ENCODE results near the gene BMPR2. TPM values are rescaled to one million over a fixed set of nuclear protein-coding genes. Genes with fewer than 3 reads are reported as not detected.

The BMPR2 gene
- total and polyA plus RNA-seq, 2 of the 4 experiments (the other 2 are of a cell fraction): 17.0 to 30.1 TPM

- Histone ChIP-seq H3K18ac (ENCODE audit: low read depth, low read length) (no peak overlapping the region), H3K9me3 (ENCODE audit: control insufficient read depth, insufficient read depth, low read length) (no peaks in the 10 kb centered on the region), H3K4me2 (ENCODE audit: low read depth, low read length) (no peak overlapping the region), H3K79me1 (ENCODE audit: low read depth in 1 of 2, low read length in 2 of 2) (no peaks in the 10 kb centered on the region), H4K5ac (ENCODE audit: low read depth, low read length) (no peak overlapping the region), H3K9ac (ENCODE audit: low read depth, low read length) (no peak overlapping the region), H2AFZ (replicated peaks; ENCODE audit: low read length, poor library complexity) (no peak overlapping the region), H2BK120ac (ENCODE audit: low read depth, low read length) (no peak overlapping the region), H3K56ac (ENCODE audit: extremely low read depth, insufficient read depth, low read length) (no peak overlapping the region), H3K27me3 (ENCODE audit: control insufficient read depth, insufficient read depth, low read length) (no peaks in the 10 kb centered on the region), H3K4me1 (ENCODE audit: control insufficient read depth, insufficient read depth, low read length) (no peaks in the 10 kb centered on the region), H2BK15ac (ENCODE audit: low read depth, low read length) (no peak overlapping the region), H3K36me3 (ENCODE audit: control insufficient read depth, insufficient read depth, low read length) (no peaks in the 10 kb centered on the region), H3K4me3 (ENCODE audit: insufficient read depth, low read depth, low read length) (no peak overlapping the region), H2BK20ac (ENCODE audit: low read depth, low read length) (no peak overlapping the region), H2AK9ac (replicated peaks; ENCODE audit: low read depth, low read length, poor library complexity) (no peak overlapping the region), H4K91ac (ENCODE audit: insufficient read depth, low read depth, low read length) (no peak overlapping the region), H4K8ac (ENCODE audit: low read depth in 2 of 2, low read length in 2 of 2) (no peak overlapping the region), H3K14ac (replicated peaks; ENCODE audit: low read depth, low read length) (no peak overlapping the region), H4K20me1 (ENCODE audit: insufficient read depth, low read length) (no peaks in the 10 kb centered on the region), H2AK5ac (ENCODE audit: low read depth, low read length) (no peak overlapping the region), H3K4ac (ENCODE audit: low read depth, low read length) (no peak overlapping the region), H3K9me1 (ENCODE audit: insufficient read depth, low read length) (no peaks in the 10 kb centered on the region; the same call in 1 of the 2 replicates), H2BK5ac (ENCODE audit: low read depth, low read length, poor library complexity, severe bottlenecking) (no peak overlapping the region), H3K23ac (ENCODE audit: low read depth, low read length) (no peak overlapping the region), H3K27ac (ENCODE audit: insufficient read depth, low read length) (no peak overlapping the region)
- CTCF ChIA-PET: no interaction called here
- in situ Hi-C loops (cut with MboI; ENCODE audit: low sequenced_read_pairs) (no loop called here), intact Hi-C loops (cut with micrococcal nuclease) (no loop called here), dilution Hi-C loops (cut with HindIII; ENCODE audit: low sequenced_read_pairs, unreplicated experiment) (no loop called here)
- POLR2A ChIA-PET (ENCODE audit: unreplicated experiment): no interaction called here
- DNase-seq (no peak), ATAC-seq (ENCODE audit: low read depth) (no peak)
- no CpG with 5 or more reads among the region's 4 CpGs for WGBS, 2 experiments (ENCODE audit: extremely low coverage in 2 of 2, insufficient read length in 1 of 2)
- TF ChIP-seq MAZ (IDR thresholded peaks at IDR 0.05; ENCODE audit: borderline replicate concordance, low read depth, low read length) (no peak), RCOR1 (IDR thresholded peaks at IDR 0.05; ENCODE audit: insufficient replicate concordance, low read length) (no peak), ELK1 (IDR thresholded peaks at IDR 0.05; ENCODE audit: borderline replicate concordance, low read depth, low read length) (no peak), FOS (IDR thresholded peaks at IDR 0.05; ENCODE audit: low read depth, low read length) (no peak), MXI1 (IDR thresholded peaks at IDR 0.05; ENCODE audit: borderline replicate concordance, low read depth, low read length) (no peak), BHLHE40 (IDR thresholded peaks at IDR 0.05; ENCODE audit: low read depth, low read length) (no peak), RFX5 (IDR thresholded peaks at IDR 0.05; ENCODE audit: low read depth, low read length) (no peak), NFE2L2 (IDR thresholded peaks at IDR 0.05; ENCODE audit: low read depth, low read length) (no peak)
- TF ChIP-seq, protein P1, sequence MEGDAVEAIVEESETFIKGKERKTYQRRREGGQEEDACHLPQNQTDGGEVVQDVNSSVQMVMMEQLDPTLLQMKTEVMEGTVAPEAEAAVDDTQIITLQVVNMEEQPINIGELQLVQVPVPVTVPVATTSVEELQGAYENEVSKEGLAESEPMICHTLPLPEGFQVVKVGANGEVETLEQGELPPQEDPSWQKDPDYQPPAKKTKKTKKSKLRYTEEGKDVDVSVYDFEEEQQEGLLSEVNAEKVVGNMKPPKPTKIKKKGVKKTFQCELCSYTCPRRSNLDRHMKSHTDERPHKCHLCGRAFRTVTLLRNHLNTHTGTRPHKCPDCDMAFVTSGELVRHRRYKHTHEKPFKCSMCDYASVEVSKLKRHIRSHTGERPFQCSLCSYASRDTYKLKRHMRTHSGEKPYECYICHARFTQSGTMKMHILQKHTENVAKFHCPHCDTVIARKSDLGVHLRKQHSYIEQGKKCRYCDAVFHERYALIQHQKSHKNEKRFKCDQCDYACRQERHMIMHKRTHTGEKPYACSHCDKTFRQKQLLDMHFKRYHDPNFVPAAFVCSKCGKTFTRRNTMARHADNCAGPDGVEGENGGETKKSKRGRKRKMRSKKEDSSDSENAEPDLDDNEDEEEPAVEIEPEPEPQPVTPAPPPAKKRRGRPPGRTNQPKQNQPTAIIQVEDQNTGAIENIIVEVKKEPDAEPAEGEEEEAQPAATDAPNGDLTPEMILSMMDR (conservative IDR thresholded peaks at IDR 0.05; ENCODE audit: low read depth, low read length): no peak
- BruUV-seq (replicated peaks): no TSS peak
Observed at GRCh38 chr2:202613479-202613878, 237.4 kb downstream of the BMPR2 start.
